ENCODE results near the gene WDR62.

WDR62 gene

GRCh38 chr19:36072081-36072480 is 17.4 kb downstream of the WDR62 start:
- TF ChIP-seq, protein P1, sequence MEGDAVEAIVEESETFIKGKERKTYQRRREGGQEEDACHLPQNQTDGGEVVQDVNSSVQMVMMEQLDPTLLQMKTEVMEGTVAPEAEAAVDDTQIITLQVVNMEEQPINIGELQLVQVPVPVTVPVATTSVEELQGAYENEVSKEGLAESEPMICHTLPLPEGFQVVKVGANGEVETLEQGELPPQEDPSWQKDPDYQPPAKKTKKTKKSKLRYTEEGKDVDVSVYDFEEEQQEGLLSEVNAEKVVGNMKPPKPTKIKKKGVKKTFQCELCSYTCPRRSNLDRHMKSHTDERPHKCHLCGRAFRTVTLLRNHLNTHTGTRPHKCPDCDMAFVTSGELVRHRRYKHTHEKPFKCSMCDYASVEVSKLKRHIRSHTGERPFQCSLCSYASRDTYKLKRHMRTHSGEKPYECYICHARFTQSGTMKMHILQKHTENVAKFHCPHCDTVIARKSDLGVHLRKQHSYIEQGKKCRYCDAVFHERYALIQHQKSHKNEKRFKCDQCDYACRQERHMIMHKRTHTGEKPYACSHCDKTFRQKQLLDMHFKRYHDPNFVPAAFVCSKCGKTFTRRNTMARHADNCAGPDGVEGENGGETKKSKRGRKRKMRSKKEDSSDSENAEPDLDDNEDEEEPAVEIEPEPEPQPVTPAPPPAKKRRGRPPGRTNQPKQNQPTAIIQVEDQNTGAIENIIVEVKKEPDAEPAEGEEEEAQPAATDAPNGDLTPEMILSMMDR (IDR thresholded peaks at IDR 0.05; ENCODE audit: extremely low read depth, missing control alignments), result no peak
- no peak for DNase-seq (ENCODE audit: low spot score)

DNA sequence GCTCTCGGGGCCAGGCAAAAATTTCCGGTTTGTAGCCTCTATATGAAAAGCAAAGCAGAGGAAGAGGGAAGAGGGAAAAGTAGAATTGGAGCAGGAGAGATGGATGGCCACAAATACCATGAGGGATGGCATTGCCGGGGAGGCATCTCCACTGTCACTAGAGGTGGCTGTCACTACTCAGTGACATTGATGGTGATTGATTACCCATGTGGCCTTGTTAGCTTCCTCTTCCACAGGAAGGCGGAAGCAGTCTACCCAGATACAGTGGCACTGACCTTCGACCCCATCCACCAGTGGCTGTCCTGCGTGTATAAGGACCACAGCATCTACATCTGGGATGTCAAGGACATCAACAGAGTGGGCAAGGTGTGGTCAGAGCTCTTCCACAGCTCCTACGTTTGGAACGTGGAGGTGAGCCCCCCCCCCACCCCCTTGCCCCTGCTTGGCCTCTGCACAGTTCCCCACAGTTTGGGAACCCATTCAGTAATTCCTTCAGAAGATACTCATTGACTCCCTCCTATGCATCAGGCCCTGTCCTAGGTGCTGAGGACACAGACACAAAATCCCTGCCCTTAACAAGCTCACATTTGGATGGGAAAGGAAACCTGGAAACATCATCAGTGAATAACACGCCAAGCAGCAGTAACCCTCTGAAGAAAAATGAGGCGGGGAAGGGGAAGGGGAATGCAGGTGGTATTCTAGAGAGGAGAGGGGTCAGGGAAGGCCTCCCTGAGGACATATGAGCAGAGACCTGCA is 18.6 kb downstream of the WDR62 start:
- TF ChIP-seq, protein P1 (IDR thresholded peaks at IDR 0.05; ENCODE audit: extremely low read depth, missing control alignments), result no peak
- no peak for DNase-seq (ENCODE audit: low spot score)

DNA sequence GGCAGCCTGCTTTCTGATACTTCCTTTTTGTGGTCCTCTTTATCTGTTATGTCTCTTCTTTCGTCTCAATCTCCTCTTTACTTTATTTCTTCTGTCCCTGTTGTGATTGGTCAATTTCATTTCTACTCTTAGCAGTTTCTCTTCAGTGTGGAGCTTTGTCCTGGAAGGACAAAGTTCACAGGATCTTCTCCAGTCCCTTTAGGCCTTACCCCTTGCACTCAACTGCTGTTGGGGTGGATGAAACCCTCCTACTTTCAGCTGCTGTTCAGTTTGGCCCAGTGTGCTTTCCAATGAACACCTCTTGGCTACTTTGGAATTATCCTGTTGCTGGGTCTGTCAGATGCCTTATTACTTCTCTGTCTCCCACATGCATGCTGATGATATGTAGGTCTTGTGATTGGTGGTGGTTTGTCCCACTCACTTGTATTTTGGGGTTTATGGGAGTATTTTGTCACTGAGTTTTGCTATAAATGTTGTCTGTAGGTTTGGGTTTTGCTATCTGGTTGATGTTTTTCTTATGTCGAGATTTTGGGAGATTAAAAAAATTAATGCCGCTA is 24.8 kb downstream of the WDR62 start:
- TF ChIP-seq, protein P1 (IDR thresholded peaks at IDR 0.05; ENCODE audit: extremely low read depth, missing control alignments), result no peak
- DNase-seq (ENCODE audit: low spot score), result no peak

DNA sequence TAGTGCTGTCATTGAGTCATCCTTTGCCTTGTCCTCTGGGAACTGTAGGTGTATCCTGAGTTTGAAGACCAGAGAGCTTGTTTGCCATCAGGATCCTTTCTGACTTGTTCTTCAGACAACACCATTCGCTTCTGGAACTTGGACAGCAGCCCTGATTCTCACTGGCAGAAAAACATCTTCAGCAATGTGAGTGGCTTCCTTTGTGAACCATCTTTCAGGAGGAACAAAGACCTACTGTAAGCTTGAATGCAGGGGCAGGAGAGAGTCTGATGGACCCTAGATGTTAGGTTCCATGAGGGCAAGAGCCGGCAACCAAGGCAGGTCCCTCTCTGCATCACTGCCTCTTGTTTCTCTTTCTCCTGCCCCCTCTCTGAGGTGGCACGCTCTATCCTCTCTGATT is 26.7 kb downstream of the WDR62 start:
- TF ChIP-seq, protein P1 (IDR thresholded peaks at IDR 0.05; ENCODE audit: extremely low read depth, missing control alignments), result no peak
- DNase-seq (ENCODE audit: low spot score), result no peak

GRCh38 chr19:36081894-36082293 is 27.2 kb downstream of the WDR62 start:
- DNase-seq (ENCODE audit: low spot score), result no peak
- TF ChIP-seq, protein P1 (IDR thresholded peaks at IDR 0.05; ENCODE audit: extremely low read depth, missing control alignments), result no peak

- TF ChIP-seq, protein P1 (IDR thresholded peaks at IDR 0.05; ENCODE audit: extremely low read depth, missing control alignments), result no peak
- no peak for DNase-seq (ENCODE audit: low spot score)
Measured at GRCh38 chr19:36082916-36083315, 28.2 kb downstream of the WDR62 start.

DNA sequence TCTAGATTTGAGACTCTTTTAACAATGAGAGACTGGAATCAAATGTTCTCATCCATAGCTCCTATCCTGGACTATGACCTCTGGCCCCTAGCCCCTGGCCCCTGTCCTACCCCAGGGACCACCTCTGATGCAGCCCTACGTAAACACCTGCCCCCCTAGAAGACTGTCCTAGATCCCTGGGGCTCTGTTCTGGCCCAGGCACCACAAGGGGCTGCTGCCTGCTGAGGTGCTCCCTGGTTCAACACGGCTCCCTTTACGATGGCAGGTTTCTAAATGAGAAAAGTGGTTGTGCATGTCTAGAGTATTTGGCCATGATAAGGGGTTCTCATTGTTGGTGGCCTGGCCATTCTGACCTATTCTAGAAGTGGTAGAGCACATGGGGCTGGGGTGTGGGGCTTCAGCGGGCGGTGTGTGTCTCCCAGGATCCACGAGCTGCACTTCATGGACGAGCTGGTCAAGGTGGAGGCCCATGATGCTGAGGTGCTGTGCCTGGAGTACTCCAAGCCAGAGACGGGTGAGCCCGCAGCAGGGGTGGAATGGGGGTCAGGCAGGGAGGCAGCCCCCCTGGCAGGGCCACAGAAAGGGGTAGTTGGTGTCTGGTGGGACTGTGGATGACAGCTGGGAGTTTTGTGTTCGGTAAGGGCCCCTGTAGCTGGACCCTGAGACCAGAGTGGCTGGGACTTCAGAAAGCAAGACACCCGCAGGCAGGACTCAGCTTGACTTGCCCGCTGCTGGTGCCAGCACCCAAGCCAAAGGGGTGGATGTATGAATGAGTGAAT is 29.7 kb downstream of the WDR62 start:
- DNase-seq (ENCODE audit: low spot score), result no peak
- TF ChIP-seq, protein P1 (IDR thresholded peaks at IDR 0.05; ENCODE audit: extremely low read depth, missing control alignments), result no peak

Data from GM20000 (cell line).